Stimulated activated CD4-positive, alpha-beta T cell treated with anti-CD3 and anti-CD28 coated beads, Interleukin-15, amount 100 ng/mL, for 24 hours (primary cell): Measurements from ENCODE around the gene TRIM65.

Source experiments
- DNase-seq: peaks from one replicate; pipeline ENCODE4 v3.0.0-alpha.2; 2020

TRIM65 gene

GRCh38 chr17:75850928-75851692 lies 45.6 kb downstream of the TRIM65 start:
- DNase-seq = no peak

GRCh38 chr17:75849724-75850123 lies 47.0 kb downstream of the TRIM65 start:
- no peak for DNase-seq

- no peak for DNase-seq
These were observed 47.5 kb downstream of the TRIM65 start for GRCh38 chr17:75849279-75849646.

DNA sequence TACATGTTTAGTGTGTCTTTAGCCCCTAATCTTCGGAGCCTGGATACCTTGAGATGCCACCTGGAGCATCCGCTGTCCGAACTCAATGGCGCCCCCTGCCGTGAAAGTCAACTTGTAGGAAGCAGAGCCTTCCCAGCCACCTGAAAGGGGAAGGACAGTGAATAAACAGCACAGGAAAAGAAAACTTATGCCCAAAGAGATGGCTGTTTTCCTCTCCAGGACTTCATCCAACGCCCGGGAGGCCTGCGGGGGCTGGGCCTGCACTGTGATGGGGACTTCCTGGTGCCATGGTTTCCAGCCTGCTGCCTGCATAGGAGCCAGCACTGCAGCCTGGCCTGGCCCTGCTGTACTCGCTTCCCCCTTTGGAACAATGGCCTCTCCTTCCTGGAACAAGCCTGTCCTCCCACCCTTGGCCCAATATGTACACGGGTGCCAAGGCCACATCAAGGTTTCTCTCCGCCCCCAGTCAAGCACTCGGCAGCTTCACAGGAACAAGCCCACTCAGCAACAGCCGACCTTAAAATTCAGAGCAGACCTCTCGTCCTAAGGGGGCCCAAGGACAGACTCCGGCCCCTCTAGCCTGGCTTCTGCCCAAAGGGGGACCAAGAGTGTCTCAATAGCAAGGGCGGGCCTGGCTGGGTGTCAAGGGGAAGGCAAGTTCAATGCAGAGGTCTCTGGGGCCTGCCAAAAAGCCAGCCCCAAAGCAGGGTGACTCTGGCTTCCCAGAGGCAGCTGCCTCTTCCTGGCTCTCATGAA lies 48.0 kb downstream of the TRIM65 start:
- peak; percentile 92 for DNase-seq

GRCh38 chr17:75847614-75848522 lies 48.9 kb downstream of the TRIM65 start:
- no peak for DNase-seq

DNA sequence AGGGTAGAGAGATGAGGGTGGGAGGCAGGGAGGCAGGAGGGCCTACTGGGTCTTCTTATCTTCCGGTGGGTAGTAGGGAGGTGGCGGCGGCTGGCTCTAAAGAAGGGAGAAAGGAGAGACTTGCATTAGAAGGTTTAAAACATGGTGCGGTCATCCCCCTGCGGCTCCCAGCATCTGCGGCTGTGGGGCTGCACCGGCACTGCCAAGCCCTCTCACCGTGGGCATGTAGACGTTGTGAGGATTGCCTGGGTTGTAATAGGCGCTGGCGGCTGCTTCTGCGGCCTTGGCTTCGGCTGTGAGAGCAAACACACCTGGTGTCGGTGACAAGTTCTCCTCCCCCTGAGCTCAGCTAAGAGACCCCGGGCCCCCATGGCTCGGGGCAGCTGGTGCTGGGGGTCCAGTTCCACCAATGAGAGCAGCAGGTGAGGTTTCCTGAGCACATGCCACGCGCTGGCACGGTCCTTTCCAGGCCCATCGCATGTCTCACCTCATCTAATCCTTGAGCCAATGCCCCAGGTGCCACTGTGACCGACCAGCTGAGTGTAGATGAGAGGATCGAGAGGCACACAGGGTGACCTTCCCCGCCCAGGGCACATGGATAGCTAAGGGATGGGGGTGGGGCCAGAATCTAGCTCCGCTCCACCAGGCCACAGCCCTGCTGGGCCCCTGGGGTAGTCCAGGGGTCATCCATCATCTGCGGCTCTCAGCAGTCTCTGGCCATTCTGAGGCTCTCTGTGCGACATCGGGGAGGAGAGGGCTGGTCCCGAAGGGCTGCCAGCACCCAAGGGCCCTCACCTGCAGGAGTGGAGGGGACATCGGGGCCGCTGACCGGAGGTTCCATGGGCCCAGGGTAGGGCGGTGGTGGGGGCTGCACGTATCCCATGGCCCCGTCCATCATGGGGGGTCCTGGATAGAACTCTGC lies 49.8 kb downstream of the TRIM65 start:
- DNase-seq = no peak

DNA sequence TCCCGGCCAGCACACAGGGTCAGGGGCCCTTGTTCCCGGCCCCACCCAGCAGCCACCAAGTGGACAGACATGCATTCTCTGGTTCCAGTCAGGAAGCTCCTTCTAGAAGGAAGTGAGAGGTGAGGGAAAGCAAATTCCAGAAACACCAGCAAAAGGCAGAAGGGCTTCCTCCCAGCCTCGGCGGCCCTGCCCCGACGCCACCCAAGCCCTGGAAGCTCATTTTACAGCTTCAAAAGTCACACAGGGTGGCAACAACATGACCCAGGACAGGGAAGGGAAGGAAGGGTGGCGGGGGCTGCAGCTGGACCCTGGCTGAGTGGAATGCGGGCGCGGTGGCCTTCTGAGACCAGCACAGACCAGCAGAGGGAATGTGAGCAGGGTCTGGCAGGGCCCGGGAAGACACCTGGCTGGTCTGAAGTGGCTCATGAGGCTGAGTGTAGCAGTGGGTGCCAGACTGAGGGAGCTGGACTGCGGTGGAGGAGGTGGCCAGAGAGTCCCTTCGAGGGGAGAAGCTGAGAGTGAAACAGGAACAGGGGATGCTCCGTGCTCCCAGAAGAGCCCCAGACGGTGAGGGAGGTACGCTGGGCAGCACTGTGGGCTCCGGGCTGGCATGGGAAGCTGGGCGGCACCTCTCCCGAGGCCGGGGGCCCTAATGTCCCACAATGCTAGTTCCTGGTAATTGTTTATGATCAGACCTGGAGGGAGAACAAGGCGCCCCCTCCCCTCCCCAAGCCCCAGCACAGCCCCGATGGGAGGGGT lies 50.6 kb downstream of the TRIM65 start:
- DNase-seq = no peak

- DNase-seq = peak; percentile 83
These were observed 51.6 kb downstream of the TRIM65 start for GRCh38 chr17:75845058-75845711.

GRCh38 chr17:75844530-75845057 lies 52.2 kb downstream of the TRIM65 start:
- DNase-seq = peak; percentile 56

DNA sequence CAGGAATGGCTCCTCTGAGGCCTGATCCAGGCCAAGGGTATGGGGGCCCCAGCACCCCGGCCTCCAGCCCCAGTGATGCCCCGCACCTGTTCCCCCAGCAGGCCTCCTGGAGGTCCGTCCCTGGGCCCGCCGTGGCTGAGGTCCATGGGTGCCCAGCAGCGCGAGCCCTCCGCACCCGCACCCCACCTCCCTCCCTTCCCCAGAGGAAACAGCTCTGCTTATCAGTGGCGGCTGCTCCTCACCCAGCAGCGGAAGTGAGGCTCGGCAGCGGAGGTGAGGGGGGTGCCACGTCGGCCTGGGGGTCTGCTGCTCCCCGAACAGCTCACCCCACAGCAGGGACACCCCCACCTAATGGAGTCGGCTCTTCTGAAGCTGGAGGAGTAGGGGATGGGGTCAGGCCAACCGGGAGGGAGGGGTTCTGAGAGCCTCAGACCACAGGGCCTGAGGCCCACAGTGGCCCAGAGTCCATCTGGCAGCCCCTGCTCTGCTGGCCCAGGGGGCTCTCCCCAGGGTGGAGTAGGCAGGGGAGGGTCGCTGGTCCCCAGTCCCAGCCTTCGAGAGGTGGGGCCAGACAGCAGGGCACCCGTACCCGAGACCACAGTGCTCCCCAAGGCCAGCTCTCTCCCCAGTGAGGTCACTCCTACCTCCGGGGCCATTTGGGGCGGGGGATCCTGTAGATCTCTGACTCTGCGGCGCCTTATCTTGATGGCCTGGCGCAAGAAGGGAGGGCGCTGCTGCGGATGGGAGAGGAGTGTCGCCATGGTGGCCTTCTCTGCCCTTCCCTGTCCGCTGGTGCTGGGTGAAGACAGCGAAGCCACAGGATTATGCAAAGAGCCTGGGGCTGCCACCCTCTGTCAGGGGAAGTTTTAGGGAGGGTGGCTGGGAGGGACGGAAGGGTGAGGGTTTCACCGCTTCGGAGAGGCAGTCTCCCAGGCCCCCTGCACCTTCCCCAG lies 52.9 kb downstream of the TRIM65 start, which contains the start of gene UNC13D:
UNC13D (minus strand) TSS at position 828 of the 953 bp plus-strand sequence; CDS start at position 761, 67 bp downstream.
- DNase-seq = peak; percentile 71

GRCh38 chr17:75842963-75843576 lies 53.7 kb downstream of the TRIM65 start:
- DNase-seq = peak; percentile 51

DNA sequence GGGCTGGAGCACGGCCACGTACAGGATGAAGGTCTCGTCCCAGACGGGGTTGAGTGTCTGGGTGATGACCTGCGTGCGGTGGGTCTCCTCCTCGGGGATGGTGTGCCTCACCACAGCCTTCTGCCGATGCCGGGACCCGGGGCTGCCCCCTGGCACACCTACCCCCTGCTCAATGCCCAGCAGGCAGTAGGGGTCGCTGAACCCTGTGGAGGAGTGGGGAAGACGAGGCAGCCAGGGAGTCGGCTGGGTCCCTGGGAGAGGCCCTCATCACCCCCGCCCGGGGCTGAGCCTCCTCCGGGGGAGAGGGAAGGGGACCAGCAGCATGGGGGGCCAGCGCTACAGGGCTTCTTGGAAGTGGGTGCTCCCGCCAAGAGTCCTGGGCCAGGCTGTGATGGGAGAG lies 54.3 kb downstream of the TRIM65 start:
- no peak for DNase-seq

- DNase-seq = no peak
These were observed 56.0 kb downstream of the TRIM65 start for GRCh38 chr17:75840799-75841164.

DNA sequence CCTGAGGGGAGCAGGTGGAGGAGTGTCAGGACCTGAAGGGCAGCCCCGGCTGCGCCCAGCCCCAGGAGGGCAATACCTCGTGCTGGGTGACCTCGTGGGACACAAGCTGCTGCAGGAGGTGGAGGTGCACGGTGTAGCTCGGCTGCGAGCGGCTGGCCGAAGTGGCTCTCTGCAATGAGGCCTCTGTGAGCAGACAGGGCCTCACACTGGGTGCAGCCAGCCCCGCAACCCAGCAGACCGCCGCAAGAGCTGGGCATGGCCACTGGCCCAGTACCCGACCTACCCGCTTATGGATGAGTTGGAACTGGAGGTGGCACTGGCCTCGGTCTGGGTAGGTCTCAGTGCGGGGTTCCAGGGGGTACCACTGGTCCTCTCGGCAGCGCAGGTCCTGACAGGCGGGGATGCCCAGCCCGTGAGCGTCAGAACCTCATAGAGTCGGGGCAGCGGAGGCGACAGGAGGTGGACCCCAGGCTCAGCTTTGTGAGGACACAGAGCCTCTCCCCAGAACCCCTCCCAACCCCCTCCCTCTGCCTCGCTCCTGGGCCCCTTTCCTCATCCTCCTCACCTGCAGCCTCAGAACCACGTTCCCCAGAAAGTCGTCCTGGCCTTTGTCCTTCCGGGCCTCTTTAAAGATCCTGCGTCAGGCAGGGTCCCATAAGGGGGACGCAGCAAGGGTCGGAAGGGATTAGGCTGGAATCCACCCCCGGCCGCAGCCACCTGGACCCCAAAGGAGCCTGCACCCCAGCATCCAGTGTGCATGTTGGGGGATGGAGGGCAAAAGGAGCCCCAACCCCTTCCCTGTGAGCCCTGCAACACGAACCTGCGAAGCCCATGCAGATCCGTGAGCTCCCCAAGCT lies 56.6 kb downstream of the TRIM65 start:
- DNase-seq = no peak
